Nephron progenitor cell (in vitro differentiated cells): ENCODE data around the gene ELMO1.

Source experiments
- DNase-seq: peaks from one replicate; pipeline ENCODE4 v3.0.0; 2021
- H3K27ac Mint-ChIP-seq: 2 replicates; pipeline ENCODE4 v1.8.0; 2021; ENCODE audit warnings: mild to moderate bottlenecking, moderate library complexity, mixed read lengths
- H3K27me3 Mint-ChIP-seq: 2 replicates; pipeline ENCODE4 v1.8.0; 2021; ENCODE audit warnings: mild to moderate bottlenecking, low read depth, mixed read lengths; ENCODE audit not compliant: poor library complexity
- H3K36me3 Mint-ChIP-seq: 2 replicates; pipeline ENCODE4 v1.8.0; 2021; ENCODE audit warnings: low read depth, mixed read lengths
- H3K4me1 Mint-ChIP-seq: 2 replicates; pipeline ENCODE4 v1.8.0; 2021; ENCODE audit warnings: mixed read lengths
- H3K4me3 Mint-ChIP-seq: 2 replicates; pipeline ENCODE4 v1.8.0; 2021; ENCODE audit warnings: mild to moderate bottlenecking, moderate library complexity, mixed read lengths
- H3K9me3 Mint-ChIP-seq: 2 replicates; pipeline ENCODE4 v1.8.0; 2021; ENCODE audit warnings: mild to moderate bottlenecking, moderate library complexity, mixed read lengths
- CTCF ChIP-seq: fragments of 200-600 bp; sonication (generic); IDR thresholded peaks from 2 replicates; pipeline ENCODE4 v1.5.0; 2021; ENCODE audit warnings: antibody characterized with exemption

The ELMO1 gene

GRCh38 chr7:37304921-37305320 is 143.7 kb downstream of the ELMO1 start:
- peaks cover 13% of the 10 kb centered on the region for H3K27me3 Mint-ChIP-seq
- peaks cover 22% of the 10 kb centered on the region for H3K36me3 Mint-ChIP-seq
- H3K4me1 Mint-ChIP-seq: peaks cover 21% of the 10 kb centered on the region
- peaks cover 4% of the 10 kb centered on the region for H3K9me3 Mint-ChIP-seq
- no peak overlapping the region for H3K27ac Mint-ChIP-seq
- TF ChIP-seq CTCF: no peak
- no peak for DNase-seq
- no peak overlapping the region for H3K4me3 Mint-ChIP-seq

- H3K36me3 Mint-ChIP-seq: peaks cover 5% of the 10 kb centered on the region
- no peak overlapping the region for H3K27ac Mint-ChIP-seq
- no peak for DNase-seq
- no peak overlapping the region for H3K4me3 Mint-ChIP-seq
- H3K4me1 Mint-ChIP-seq: no peaks in the 10 kb centered on the region
- H3K27me3 Mint-ChIP-seq: peaks cover 7% of the 10 kb centered on the region
- TF ChIP-seq CTCF: no peak
- H3K9me3 Mint-ChIP-seq: peaks cover 11% of the 10 kb centered on the region
Measured at GRCh38 chr7:37297546-37297945, 151.1 kb downstream of the ELMO1 start.

- H3K4me3 Mint-ChIP-seq: no peak overlapping the region
- TF ChIP-seq CTCF: no peak
- H3K27me3 Mint-ChIP-seq: no peaks in the 10 kb centered on the region
- H3K9me3 Mint-ChIP-seq: peaks cover 22% of the 10 kb centered on the region
- H3K36me3 Mint-ChIP-seq: peaks cover 10% of the 10 kb centered on the region
- DNase-seq: no peak
- H3K4me1 Mint-ChIP-seq: no peaks in the 10 kb centered on the region
- no peak overlapping the region for H3K27ac Mint-ChIP-seq
Measured at GRCh38 chr7:37295401-37295800, 153.3 kb downstream of the ELMO1 start.

- no peak for DNase-seq
- Mint-ChIP-seq H3K4me1 (peaks cover 5% of the 10 kb centered on the region), H3K36me3 (peaks cover 10% of the 10 kb centered on the region), H3K9me3 (peaks cover 18% of the 10 kb centered on the region), H3K27me3 (no peaks in the 10 kb centered on the region), H3K4me3 (no peak overlapping the region), H3K27ac (no peak overlapping the region)
- no peak for TF ChIP-seq CTCF
Measured at GRCh38 chr7:37290731-37291130, 157.9 kb downstream of the ELMO1 start.

- H3K36me3 Mint-ChIP-seq: peaks cover 10% of the 10 kb centered on the region
- H3K27ac Mint-ChIP-seq: no peak overlapping the region
- no peak for TF ChIP-seq CTCF
- H3K27me3 Mint-ChIP-seq: no peaks in the 10 kb centered on the region
- H3K4me1 Mint-ChIP-seq: peaks cover 9% of the 10 kb centered on the region
- H3K4me3 Mint-ChIP-seq: no peak overlapping the region
- no peak for DNase-seq
- H3K9me3 Mint-ChIP-seq: peaks cover 18% of the 10 kb centered on the region
Measured at GRCh38 chr7:37289781-37290180, 158.9 kb downstream of the ELMO1 start.

GRCh38 chr7:37289367-37289766 is 159.3 kb downstream of the ELMO1 start:
- no peak overlapping the region for H3K27ac Mint-ChIP-seq
- no peaks in the 10 kb centered on the region for H3K27me3 Mint-ChIP-seq
- H3K4me3 Mint-ChIP-seq: no peak overlapping the region
- peaks cover 17% of the 10 kb centered on the region for H3K9me3 Mint-ChIP-seq
- peaks cover 10% of the 10 kb centered on the region for H3K36me3 Mint-ChIP-seq
- TF ChIP-seq CTCF: no peak
- DNase-seq: no peak
- H3K4me1 Mint-ChIP-seq: peaks cover 9% of the 10 kb centered on the region
